Amygdala (tissue), 56 donors: ENCODE data around the gene TMEM30A.

Experiments
- DNase-seq, 56 donors: peaks; one replicate each; lab custom pipeline; 2025; lab: John Stamatoyannopoulos, UW

Gene TMEM30A

GRCh38 chr6:75224303-75224926 is 60.2 kb downstream of the TMEM30A start:
- no peak for DNase-seq

- DNase-seq = no peak
Measured at GRCh38 chr6:75223428-75223827, 61.2 kb downstream of the TMEM30A start.

- DNase-seq = no peak
Measured at GRCh38 chr6:75222261-75222660, 62.3 kb downstream of the TMEM30A start.

GRCh38 chr6:75221116-75221515 is 63.5 kb downstream of the TMEM30A start:
- no peak for DNase-seq

GRCh38 chr6:75220357-75220756 is 64.2 kb downstream of the TMEM30A start:
- no peak for DNase-seq

- no peak for DNase-seq
Measured at GRCh38 chr6:75219263-75219662, 65.3 kb downstream of the TMEM30A start.

- no peak for DNase-seq
Measured at GRCh38 chr6:75217193-75217592, 67.4 kb downstream of the TMEM30A start.

- no peak for DNase-seq
Measured at GRCh38 chr6:75215291-75215690, 69.3 kb downstream of the TMEM30A start.

- DNase-seq = no peak
Measured at GRCh38 chr6:75213732-75214131, 70.9 kb downstream of the TMEM30A start.

GRCh38 chr6:75213112-75213511 is 71.5 kb downstream of the TMEM30A start:
- peak in 2 of 56 donors; percentile 1 to 20 for DNase-seq

- no peak for DNase-seq
Measured at GRCh38 chr6:75211920-75212590, 72.5 kb downstream of the TMEM30A start.

GRCh38 chr6:75210885-75211739 is 73.5 kb downstream of the TMEM30A start:
- DNase-seq = peak in 11 of 56 donors; percentile 4 to 78 (median 25)

- DNase-seq = no peak
Measured at GRCh38 chr6:75209184-75209723, 75.3 kb downstream of the TMEM30A start.

GRCh38 chr6:75208298-75209183 is 76.1 kb downstream of the TMEM30A start:
- peak in 52 of 56 donors; percentile 18 to 87 (median 64) for DNase-seq

- DNase-seq = no peak
Measured at GRCh38 chr6:75206576-75207342, 77.8 kb downstream of the TMEM30A start.

GRCh38 chr6:75205776-75206575 is 78.6 kb downstream of the TMEM30A start, which contains the start of gene COL12A1:
TSS of gene COL12A1 (minus strand) at chr6:75206053. CDS start at chr6:75202792, 3,261 bp downstream.
- DNase-seq = peak in 3 of 56 donors; percentile 4 to 16 (median 16)

- peak in 1 of 56 donors; percentile 4 for DNase-seq
Measured at GRCh38 chr6:75204959-75205775, 79.4 kb downstream of the TMEM30A start.
